ENCODE measurements around the gene ATOSA.

DNA sequence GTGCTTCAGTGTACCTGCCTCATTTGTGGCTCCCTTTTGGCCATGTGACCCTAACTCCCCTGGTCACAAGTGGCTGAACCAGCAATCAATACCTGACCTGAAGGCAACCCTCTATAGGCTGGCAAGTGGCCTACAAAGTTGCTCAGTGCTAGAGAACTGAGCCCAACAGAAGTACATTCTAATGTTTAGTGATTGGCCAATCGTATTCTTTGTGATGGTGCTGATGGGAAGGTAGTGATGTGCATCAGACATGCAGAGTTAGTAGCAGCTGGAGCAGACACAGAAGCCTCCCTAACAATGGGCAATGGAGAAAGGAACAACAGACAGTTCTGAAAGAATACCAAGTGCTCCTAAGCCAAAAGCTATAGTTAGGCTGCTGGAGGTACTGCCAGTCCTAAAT is 10.4 kb upstream of the ATOSA start:
- TF ChIP-seq, protein P1, sequence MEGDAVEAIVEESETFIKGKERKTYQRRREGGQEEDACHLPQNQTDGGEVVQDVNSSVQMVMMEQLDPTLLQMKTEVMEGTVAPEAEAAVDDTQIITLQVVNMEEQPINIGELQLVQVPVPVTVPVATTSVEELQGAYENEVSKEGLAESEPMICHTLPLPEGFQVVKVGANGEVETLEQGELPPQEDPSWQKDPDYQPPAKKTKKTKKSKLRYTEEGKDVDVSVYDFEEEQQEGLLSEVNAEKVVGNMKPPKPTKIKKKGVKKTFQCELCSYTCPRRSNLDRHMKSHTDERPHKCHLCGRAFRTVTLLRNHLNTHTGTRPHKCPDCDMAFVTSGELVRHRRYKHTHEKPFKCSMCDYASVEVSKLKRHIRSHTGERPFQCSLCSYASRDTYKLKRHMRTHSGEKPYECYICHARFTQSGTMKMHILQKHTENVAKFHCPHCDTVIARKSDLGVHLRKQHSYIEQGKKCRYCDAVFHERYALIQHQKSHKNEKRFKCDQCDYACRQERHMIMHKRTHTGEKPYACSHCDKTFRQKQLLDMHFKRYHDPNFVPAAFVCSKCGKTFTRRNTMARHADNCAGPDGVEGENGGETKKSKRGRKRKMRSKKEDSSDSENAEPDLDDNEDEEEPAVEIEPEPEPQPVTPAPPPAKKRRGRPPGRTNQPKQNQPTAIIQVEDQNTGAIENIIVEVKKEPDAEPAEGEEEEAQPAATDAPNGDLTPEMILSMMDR (IDR thresholded peaks at IDR 0.05; ENCODE audit: borderline replicate concordance, extremely low read depth, low read length, poor library complexity, severe bottlenecking): no peak
- no peak for TF ChIP-seq EZH2 (IDR thresholded peaks at IDR 0.05; ENCODE audit: borderline replicate concordance, low read depth, low read length, severe bottlenecking)

Measured in DND-41 (cell line).